ENCODE data around the gene ASTN2.

ASTN2 gene

DNA sequence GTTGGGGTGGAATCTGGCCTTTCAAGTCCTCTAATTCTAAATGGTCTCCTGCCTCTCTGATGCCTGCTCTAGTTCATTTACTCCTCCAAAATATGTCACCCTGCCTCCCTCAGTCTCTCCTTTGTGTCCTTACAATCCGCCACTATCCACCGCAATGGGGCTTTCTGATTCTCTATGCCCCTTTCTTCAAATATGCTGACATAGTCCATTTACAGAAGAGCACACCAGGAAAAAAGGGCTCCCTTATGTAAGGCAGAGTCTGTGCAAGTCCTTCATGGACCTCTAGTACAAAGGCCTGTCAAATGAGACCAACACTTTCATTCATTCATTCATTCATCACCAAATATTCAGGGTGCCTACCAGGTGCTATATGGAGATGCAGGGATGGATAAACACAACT lies 2.0 kb upstream of the ASTN2 start:
- FAIRE-seq (no peak), DNase-seq (ENCODE audit: insufficient read length, low spot score) (no peak)
- TF ChIP-seq, protein P1, sequence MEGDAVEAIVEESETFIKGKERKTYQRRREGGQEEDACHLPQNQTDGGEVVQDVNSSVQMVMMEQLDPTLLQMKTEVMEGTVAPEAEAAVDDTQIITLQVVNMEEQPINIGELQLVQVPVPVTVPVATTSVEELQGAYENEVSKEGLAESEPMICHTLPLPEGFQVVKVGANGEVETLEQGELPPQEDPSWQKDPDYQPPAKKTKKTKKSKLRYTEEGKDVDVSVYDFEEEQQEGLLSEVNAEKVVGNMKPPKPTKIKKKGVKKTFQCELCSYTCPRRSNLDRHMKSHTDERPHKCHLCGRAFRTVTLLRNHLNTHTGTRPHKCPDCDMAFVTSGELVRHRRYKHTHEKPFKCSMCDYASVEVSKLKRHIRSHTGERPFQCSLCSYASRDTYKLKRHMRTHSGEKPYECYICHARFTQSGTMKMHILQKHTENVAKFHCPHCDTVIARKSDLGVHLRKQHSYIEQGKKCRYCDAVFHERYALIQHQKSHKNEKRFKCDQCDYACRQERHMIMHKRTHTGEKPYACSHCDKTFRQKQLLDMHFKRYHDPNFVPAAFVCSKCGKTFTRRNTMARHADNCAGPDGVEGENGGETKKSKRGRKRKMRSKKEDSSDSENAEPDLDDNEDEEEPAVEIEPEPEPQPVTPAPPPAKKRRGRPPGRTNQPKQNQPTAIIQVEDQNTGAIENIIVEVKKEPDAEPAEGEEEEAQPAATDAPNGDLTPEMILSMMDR (IDR thresholded peaks at IDR 0.05; ENCODE audit: insufficient read depth, missing control alignments), result no peak

DNA sequence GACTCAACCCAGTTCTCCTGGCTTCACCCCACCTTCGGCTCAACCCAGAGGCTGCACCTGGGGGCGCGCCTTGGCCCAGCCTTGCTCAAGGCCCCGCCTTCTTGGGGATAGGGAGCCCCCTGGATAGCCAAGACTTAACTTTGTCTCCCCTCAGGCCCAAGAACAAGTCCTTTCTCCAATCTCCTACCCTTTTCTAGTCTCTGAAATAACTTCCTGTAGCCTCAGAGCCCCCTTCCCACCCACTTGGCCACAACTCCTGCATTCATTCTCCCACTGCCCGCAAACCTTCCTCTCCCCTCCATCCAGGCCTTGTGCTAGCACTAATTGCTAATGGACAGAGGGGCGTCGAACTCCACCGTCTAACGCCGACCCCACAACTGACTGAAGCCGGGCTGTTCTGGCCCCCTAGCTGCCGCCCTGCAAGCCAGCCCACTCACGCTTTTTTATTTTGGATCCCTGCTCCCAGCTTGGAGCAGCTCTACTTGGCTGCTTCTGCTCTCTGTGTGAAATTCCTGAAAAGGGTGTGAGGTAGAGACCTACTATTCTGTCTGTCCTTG lies 579 bp upstream of the ASTN2 start:
- DNase-seq (ENCODE audit: insufficient read length, low spot score) (peak; percentile 25), FAIRE-seq (no peak)
- TF ChIP-seq, protein P1 (IDR thresholded peaks at IDR 0.05; ENCODE audit: insufficient read depth, missing control alignments), result no peak

DNA sequence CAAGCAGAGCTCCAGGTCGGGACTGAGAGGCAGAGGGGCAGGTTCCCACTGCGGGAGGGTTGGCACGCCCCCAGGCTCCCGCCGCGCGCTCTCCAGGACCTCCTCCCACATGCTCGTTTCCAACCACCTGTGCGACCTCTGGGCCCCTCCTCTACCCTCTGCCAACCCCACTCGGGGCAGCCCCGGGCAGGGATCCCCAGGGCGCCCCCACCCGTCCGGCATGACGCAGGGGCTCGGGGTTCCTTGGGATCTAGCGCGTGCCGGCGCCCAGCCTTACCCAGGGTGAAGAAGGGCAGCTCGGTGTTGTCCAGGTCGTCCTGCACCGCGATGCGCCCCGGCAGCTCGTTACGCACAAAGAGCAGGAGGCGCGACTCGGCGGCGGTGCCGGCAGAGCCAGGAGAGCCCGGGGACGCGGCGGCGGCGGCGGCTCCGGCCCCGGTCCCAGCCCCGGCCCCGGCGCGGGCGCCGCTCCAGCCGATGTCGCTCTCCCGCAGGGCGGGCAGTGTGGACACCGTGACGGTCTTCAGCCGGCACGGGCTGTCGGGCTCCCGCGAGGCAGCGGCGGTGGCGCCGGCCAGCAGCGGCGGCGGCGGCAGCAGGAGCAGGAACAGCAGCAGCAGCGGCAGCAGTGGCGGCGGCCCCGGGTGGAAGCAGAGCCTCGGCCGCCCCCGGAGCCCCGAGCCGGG lies 494 bp downstream of the ASTN2 start:
- DNase-seq (ENCODE audit: insufficient read length, low spot score) (peak; percentile 31), FAIRE-seq (no peak)
- TF ChIP-seq, protein P1 (IDR thresholded peaks at IDR 0.05; ENCODE audit: insufficient read depth, missing control alignments), result peak; percentile 25

DNA sequence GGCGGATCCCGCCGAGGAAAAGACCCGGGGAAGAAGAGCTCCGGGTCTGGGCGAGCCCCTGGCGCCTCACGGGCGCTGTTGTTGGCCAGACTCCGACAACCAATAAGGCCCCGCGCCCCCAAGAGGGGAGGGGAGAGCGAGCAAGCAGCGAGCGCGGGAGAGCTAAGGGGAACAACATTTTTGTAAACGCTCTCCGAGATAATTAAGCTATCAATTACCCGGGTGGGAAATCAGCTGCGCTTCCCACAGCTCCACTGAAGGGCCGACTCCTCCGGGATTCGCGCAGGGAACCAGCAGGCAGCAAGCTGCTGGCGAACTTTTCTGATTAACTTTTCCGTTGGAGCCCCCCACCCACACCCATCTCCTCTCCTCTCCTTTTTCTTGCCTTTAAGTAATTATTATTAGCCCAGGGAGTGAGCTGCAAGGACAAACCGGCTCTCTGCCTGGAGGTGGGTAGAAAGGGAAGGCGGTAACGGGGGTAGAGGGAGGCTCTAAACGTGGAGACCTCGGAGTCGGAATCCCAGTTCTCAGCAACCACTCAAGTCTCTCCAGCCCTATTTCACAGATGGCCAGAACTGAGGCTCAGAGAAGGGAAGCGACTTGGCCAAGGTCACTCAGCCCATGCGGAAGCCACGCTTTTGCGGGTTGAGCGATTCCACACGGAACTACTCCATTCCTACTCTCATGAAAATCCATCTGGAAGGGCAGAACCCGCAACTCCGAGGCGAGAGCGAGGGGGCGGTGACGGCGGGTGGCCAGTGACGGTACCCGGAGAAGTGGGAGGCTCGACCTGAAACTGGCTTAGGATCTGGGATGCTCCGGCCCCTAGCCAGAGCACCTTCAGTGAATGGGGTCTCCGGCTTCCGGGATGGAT lies 1.3 kb downstream of the ASTN2 start:
- FAIRE-seq (no peak), DNase-seq (ENCODE audit: insufficient read length, low spot score) (peak; percentile 32)
- TF ChIP-seq, protein P1 (IDR thresholded peaks at IDR 0.05; ENCODE audit: insufficient read depth, missing control alignments), result peak; percentile 3

DNA sequence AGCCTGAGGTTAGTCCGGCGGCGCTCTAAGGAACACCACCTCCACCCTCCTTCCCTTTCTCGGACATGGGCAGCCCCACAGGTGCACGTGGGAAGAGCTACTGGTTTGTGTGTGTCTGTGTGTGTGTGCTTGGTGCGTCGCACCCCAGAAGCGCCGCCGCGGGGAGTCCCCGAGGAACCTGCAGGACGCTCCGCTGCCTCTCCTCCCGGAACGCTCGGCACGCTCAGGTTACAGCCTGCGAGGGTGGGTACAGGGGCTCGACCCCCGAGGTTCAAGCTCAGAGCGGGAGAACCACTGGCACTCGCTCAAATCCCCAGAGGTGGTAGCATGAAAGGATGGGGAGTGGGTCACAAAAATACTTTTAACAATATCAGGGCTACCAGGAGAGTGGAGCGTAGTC lies 2.0 kb downstream of the ASTN2 start:
- DNase-seq (ENCODE audit: insufficient read length, low spot score) (no peak), FAIRE-seq (no peak)
- TF ChIP-seq, protein P1 (IDR thresholded peaks at IDR 0.05; ENCODE audit: insufficient read depth, missing control alignments), result no peak

DNA sequence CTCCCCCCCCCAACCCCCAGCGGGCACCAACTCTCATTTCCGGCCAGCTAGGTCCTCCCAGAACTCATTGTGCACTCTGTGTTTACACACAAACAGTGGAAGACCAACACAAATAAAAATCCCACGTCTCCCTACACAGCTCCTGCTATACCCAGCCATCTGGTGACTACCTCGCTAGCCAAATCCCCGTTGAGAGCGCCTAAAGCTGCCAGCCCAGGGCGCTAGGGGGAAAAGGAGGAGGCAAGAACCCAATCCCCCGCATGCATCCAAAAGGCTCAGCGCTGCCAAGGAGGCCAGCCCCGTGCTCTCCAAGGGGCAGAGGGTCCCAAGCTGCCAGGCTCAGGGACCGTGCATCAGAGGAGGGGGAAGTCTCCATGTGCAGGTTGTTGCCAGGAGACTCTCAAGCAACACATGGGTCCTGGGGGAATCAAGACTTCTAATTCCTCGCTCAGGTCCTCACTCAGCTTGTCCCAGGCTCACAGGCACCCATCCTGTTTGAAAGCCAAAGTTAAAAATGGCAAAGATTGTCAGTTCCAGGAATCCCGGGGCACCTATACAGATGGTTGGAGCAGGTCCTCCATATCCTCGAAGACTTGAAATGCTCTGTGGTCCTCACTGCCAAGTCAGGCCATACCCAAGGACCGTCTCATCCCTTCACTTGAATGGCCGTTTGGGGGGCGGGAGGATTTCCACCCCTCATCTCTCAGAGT lies 2.7 kb downstream of the ASTN2 start:
- TF ChIP-seq, protein P1 (IDR thresholded peaks at IDR 0.05; ENCODE audit: insufficient read depth, missing control alignments), result no peak
- FAIRE-seq (no peak), DNase-seq (ENCODE audit: insufficient read length, low spot score) (peak; percentile 52)
